NCI-H146 (cell line): ENCODE measurements around the gene TAS2R8.
A peak's percentile ranks its signal among the peaks of the same experiment; 100 is the strongest.
"Not testable (repeated sequence)": the region's sequence is repeated elsewhere in the genome, so short reads cannot be mapped to it uniquely, and the experiment has no call there.

Experiments used
- DNase-seq: peaks from one replicate; lab custom pipeline; 2025; lab: John Stamatoyannopoulos, UW

TAS2R8 gene, protein sequence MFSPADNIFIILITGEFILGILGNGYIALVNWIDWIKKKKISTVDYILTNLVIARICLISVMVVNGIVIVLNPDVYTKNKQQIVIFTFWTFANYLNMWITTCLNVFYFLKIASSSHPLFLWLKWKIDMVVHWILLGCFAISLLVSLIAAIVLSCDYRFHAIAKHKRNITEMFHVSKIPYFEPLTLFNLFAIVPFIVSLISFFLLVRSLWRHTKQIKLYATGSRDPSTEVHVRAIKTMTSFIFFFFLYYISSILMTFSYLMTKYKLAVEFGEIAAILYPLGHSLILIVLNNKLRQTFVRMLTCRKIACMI

DNA sequence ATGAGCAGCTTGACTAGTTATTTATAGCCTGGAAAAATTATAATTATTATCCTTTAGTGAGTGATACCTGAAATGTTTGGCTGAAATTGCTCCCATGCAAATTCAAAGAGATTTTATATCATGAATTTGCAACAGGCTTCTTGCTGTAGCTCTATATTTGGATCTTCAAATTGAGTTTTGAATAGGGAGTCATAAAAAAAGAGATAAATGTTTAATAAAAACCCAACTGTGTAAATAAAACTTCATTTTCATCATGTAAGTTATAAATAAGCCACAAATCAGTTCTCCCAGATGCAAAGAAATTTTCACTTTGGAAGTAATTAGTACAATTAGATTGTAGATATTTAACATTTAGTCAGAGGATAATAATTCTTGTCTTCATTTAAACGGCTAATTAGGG lies at the start of gene TAS2R8:
TAS2R8 (minus strand) TSS at position 101 of the 400 bp plus-strand sequence. CDS start 306 bp downstream, outside the sequence.
- DNase-seq: no peak

DNA sequence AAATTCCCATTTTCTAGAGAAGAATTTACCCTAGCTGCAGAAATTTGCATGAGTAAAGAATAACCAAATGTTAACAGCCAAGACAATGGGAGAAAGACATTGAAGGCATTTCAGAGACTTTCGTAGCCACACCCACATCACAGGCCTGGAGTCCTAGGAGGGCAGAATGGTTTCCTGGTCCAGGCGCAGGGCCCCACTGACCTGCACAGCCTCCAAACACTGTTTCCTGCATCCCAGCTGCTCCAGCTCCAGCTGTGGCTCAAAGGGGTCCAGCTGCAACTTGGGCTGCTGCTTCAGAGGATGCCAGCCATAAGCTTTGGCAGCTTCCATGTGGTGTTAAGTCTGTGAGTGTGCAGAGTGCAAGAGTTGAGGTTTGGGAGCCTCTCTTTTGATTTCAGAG lies 48.7 kb upstream of the TAS2R8 start:
- DNase-seq: no peak

DNA sequence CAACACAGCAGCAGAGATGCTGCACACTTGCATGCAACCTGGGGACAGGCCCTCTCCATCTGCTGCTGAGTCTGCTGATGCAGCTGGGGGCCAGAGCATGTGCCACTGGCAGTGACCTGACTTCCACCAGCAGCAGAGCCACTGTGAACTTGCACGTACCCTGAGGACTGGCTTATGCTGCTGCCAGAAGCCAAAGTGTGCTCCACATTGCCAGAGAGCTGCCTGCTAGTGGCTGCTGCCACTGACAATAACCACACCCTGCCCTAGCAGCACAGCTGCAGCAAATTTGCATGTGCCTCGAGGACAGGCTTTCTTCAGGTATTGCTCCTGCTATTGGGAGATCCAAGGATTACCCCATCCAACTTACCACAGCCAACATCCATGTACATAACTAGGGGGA lies 46.7 kb upstream of the TAS2R8 start:
- no peak for DNase-seq

DNA sequence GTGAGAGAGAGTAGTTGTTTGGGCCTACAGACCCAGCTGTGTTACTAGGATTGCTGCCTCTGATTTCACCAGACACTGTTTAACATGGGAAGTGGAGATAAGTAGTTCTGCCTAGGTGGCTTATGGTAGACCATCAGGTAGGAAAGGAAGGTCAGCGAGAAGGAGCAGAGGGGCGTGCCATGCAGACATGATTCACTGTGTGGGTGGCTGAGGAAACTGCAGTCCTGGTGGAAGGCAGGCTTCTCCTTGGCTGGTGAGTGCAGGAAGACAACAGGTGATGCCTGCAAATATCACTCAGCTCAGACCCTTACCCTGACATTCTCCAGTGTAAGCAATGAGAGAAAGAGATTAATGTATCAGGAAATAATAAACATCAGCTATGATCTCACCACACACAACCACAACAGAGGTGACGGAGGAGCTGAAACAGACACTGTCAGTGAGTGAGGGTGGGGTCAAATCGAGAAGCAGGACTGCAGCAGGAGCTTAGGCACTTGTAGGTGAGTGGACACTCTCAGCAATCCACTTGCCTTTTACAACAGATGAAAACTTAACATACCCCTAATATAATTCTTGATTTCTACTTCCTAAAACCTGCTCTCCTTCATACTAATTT lies 44.3 kb upstream of the TAS2R8 start:
- DNase-seq: no peak

DNA sequence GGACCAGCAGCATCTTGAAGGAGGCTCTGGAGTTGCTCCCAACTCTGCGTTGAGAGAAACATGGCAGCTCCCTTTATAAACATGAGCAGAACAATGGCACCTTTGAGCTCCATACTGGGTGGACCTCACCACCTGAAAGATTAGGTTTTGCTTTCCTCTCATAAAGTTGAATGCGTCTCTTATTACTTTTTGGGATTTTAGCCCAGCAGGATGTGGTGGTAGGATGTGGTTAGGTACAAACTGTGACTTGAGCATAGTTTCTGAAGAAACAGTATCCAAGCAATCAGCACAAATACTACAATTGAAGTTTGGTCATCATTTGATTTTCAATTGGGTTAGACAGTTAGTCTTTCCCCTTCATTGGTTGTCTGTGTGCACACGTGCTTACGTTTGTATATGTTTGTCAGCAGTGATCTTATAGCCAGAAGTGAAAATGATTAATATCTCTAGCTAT lies 42.4 kb upstream of the TAS2R8 start, which contains the start of gene PRR4:
PRR4 (minus strand) TSS at position 51 of the 454 bp plus-strand sequence; CDS start at position 13, 38 bp downstream.
- DNase-seq: no peak

DNA sequence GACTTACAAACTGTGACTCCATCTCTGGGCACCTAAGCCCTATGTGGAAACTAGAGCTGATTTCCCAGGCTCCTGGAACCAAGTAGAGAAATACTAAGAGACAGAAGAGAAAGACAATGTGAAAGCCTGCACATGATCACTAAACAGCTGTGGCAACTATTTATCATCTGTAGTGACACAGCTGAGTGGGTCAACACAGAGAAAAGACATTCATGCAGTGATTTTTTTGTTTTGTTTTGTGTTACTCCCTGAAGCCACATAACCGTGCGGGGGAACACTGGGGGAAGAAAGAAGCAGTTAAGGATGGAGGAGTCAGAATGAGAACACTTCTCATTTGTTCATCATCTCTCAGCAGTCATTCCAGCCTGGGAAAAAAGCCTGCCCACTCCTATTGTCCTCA lies 40.7 kb upstream of the TAS2R8 start:
- no peak for DNase-seq

DNA sequence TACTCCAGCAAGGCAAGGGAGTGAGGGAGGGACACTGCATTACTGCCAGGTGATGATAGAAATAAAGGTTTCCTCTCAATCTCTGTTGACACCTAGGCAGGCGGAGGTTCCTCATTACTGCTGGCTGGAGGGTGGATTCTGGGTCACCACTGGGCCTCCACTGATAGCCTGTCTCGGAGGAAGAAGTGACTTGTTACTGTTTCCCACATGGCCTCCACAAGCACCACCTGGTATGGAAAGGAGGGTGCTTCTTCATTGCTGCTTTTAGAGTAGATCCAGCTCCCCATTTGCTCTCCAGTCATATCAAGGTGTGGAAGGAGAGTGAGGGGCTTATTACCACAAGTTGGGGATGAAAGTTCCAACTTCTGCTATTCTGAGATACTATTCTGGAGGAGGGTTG lies 35.8 kb upstream of the TAS2R8 start:
- no peak for DNase-seq

DNA sequence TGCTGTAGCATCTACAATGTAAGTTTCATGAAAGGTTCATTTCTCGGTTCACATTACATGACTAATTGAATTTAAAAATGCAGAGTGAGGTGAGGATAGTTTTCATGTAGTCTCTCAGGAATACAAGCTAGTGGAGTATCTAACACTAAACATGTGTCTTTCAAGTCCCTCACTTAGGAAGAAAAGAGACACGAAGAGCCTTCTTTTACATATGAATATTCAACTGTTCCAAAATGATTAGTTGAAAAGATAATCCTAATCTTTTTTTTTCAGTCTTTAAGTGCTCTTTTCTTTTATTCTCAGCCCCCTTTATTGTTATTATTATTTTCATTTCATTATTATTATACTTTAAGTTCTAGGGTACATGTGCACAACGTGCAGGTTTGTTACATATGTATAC lies 31.4 kb upstream of the TAS2R8 start:
- DNase-seq: no peak

DNA sequence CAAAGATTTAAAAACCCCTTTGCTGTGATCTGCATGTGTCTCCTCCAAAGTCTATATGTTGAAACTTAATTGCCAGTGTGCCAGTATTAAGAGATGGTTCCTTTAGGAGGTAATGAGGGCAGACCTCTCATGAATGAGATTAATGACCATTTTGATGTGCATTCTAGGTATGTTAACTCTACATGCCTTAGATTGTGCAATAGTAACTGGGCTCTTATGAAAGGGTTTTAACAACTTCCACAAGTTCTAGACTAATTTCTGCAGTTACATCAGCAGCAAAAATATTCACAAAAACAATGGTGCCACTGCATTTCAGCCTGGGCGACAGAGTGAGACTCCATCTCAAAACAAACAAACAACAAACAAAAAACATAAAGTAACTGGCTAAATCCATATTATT lies 22.9 kb upstream of the TAS2R8 start:
- no peak for DNase-seq

DNA sequence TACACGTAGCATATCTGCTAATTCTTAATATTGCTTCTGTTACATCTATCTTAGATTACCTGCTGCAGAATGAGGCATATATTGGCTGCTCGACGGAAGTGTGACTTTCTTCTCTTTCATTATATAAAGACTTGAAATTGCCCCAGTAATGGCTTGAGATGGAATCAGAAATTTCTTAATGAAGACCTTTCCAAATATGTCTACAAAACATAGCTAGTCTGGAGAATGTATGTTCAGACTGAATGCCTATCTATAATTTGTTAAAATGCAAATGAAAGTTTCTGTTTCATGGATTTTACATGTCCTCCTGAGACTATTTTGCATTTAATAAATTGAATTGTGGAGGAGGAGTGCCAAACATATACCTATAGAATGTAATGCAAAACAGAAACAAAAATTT lies 19.2 kb upstream of the TAS2R8 start, which contains the start of gene TAS2R10:
TAS2R10 (minus strand) TSS at position 101 of the 400 bp plus-strand sequence; CDS start at position 12, 89 bp downstream.
- no peak for DNase-seq

DNA sequence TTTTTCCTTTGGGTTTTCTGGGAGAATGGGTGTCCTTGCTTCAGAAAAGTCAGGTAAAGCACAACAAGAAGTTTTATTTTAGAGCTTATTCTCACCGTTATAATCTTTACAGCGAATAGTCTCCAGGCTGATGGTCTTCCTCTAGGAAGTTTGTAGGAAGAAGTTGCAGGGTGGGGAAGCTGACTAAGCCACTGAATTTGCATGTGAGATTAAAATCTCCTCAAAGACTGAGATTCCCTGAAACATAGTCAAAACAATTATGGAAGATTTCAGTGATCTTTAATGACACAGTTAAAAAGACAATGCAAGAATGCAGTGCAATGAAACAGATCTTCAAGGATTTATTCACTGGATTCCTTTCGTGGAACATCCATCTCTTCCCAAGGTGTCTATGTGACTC lies 17.9 kb upstream of the TAS2R8 start:
- DNase-seq: no peak

DNA sequence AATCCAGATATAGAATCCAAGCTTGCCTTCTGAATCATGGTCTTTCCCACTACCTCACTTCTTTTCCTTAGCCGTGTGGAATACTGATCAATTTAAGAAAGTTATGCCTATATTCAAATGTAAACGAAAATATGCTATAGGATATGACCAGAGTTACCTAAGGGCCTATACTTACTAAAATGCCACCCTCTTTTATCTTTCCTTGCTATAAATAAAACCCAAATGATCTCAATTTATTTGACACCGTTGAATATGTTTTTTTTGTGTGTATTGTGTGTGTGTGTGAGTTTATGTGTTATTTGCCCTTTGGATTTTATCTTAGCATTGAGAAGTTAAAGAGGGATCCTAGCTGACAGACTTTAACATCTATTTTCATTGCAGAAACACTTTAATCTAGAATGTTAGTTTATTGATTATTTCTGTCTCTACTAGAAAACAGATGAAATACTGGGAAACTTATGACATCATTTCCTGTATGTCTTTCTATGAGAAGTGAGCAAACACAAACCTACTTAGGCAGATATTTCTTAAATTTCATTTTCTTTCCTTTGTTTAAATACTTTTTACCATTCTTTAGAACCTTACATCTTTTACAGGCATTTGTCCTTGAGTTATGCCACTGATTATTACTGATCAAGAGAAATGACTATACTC lies 4.9 kb upstream of the TAS2R8 start:
- no peak for DNase-seq

DNA sequence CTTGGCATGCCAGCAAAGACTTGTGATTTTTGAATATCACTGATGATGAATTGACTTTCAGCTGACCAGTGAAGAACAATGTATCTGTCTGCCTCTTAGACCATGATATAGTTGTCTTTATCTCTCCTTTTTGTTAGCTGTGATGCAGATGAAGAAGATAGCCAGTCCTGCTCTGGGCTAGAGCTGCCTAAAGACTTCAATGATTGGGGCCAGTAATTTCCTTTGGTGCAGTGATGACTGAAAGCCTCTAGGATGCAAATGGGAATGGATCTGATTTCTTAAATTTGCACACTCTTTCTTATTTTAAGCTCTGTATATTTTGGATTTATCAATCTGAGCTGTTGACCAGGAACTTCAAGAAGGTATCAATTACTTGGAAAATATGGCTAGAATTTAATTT lies 3.0 kb upstream of the TAS2R8 start, which contains the start of gene TAS2R9:
TAS2R9 (minus strand) TSS at position 101 of the 400 bp plus-strand sequence; CDS start at position 8, 93 bp downstream.
- DNase-seq: no peak

DNA sequence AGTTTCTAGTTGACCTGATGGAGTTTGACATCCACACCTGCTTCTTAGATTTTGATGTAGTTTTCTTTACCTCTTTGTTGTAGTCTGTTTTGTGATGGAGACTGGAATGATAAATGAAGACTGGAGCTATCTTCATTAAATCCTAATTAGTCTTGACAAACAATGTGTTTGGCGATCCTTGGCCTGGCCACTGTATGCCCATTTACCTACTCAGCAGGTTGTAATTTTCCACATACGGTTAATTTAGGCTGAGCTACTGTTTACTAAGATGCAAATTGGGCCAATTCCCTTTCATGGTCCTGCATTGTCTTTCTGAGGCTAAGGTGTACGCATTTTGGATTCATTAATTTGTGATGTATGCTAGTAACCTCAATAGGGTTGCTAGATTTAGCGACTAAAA lies 4.5 kb downstream of the TAS2R8 start, which contains the start of gene TAS2R7:
TAS2R7 (minus strand) TSS at position 41 of the 400 bp plus-strand sequence. CDS start 57 bp downstream, outside the sequence.
- peak; percentile 57 for DNase-seq

DNA sequence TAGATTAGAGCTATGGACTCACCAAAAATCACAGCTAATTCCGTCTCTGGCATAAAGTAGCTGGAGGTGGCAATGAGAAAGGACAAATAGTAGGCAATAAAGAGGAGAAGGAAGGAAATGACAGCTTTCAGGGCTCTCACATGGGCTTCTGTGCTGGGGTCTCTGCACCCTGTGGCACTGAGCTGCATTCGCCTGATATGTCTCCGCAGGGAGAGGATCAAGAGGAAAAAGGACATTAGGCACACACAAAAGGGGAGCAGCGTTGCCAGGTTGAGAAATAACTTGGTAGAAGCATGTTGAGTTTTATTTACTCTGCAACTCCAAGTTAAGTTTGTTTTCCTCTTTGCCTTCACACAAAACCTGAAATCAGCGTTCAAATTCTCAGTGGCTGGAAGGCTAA lies 5.3 kb downstream of the TAS2R8 start:
- DNase-seq: no peak

DNA sequence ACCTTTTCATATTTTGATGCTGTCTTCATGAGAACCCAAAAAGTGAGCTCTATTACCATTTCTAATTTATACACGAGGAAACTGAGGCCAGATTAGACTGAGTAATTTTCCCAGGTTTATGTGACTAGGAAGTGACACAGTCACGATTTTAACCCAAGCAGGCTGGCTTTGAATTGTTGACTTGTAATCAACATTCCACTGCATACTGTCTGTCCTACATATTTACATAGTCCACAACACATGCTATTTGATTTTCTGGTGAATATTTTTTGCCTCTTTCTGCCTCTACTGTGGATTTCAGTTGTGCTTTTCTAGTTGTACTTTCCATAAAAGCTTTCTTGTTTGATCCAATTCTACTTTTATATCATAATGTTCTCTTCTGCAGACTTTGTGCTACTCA lies 12.9 kb downstream of the TAS2R8 start:
- DNase-seq: no peak

DNA sequence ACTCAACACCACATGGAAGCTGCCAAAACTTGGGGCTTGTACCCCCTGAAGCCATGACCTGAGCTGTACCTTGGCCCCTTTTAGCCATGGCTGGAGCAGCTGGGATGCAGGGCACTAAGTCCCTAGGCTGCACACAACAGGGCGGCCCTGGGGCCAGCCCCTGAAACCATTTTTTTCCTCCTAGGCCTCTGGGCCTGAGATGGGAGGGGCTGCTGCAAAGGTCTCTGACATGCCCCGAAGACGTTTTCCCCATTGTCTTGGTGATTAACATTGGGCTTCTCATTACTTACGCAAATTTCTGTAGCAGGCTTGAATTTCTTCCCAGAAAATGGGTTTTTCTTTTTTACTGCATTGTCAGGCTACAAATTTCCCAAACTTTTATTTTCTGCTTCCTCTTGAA lies 15.3 kb downstream of the TAS2R8 start:
- DNase-seq: not testable (repeated sequence)

DNA sequence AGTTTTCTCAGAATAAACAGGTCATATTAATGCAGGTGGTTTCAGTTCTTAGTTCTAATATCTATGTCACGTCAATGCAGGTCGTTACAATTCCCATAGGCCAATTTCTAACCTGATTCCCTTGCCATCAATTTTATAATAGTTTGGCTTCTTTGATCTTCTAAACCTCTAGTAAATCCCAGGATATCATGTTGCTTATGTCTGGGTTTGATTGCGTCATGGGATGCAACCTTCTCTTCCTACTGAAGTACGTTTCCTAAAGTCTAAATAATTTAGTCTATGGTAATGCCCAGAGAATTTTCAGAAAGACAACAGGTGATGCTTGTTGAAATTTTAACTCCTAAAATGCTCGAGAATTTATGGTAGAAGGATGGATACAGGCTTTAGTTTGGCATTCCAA lies 23.8 kb downstream of the TAS2R8 start:
- no peak for DNase-seq

DNA sequence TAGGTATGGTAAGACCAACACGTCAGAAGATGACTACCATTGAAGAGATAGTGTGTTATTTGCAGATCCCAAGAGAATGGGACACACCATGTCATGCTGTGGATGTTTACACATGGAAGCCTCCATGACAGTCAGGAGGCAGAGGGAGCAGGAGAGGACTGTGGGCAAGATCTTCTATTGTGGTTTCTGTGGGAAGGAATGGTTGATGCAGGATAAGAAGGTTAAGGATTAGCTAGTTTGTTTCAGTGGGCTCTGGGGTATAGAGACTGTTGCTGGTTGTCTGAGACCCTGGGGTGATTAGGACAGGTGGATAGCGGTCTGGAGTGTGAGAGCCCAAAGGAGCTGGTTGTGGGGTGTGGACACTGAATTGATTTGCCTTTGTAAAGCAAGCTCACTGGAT lies 28.0 kb downstream of the TAS2R8 start:
- peak; percentile 5 for DNase-seq

DNA sequence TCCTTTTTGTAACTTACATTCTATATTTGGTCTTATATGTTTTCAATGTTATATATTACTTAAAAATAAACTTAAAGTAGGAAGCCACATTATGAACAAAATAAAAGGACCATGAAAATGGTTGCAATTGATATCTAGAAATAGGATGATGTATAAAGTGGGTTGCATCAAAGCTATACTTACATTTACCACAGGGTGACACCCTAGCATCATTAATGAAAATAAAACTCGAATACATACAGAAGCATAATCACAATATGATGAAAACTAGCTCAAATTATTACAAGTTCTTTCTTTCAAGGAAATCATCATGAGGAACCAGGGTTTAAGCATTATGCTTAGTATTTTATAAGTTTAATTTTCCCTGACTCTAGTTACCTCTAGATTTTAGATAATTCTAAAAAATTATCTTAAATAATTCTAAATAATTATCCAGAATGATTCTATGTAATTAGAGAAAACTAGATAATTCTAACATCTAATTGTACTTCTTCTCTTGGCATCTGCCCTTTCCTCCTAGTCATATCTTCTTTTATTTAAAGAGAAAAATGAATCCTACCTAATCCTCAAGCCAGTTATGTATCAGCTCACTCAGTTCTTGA lies 35.9 kb downstream of the TAS2R8 start:
- DNase-seq: peak; percentile 42

DNA sequence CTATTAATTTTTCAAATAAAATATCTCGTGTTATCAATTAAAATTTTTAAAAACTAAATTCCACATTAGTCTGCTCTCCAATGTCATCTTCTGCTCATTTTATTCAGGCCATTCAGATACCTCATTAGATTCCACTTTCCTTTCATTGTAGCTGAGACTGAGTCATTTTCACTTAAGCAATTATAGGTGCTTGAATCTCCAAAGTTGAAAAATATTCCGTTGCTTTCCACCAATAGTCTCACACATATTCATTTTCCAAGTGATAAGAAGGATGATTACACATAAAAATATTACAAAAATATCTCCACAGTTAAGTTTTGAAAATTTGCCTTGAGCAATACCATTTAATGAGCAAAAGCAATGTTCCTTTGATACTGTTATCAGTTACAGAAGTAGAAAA lies 47.4 kb downstream of the TAS2R8 start:
- DNase-seq: no peak

DNA sequence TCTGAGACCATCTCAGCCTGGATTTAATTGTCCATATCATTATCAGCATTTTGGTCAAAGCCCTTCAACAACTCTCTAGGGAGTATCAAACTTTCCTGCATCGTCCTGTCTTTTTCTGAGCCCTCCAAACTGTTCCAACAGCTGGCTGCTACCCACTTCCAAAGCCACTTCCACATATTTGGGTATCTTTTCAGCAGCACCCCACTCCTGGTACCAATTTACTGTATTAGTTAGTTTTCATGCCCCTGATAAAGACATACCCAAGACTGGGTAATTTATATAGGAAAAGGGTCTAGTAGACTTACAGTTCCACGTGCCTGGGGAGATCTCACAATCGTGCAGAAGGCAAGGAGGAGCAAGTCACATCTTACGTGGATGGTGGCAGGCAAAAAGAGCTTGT lies 50.9 kb downstream of the TAS2R8 start:
- no peak for DNase-seq
